GM19463 (cell line): ENCODE data around the gene CLCA2.

Experiments
- ATAC-seq: cut with Tn5 transposase; IDR thresholded peaks from one replicate; pipeline ENCODE4 v1.9.1; 2021; ENCODE audit warnings: mild to moderate bottlenecking, moderate library complexity; ENCODE audit not compliant: unreplicated experiment

The CLCA2 gene

GRCh38 chr1:86429122-86429725 is 5.3 kb downstream of the CLCA2 start:
- ATAC-seq = no peak

GRCh38 chr1:86429835-86430234 is 5.9 kb downstream of the CLCA2 start:
- ATAC-seq = no peak

DNA sequence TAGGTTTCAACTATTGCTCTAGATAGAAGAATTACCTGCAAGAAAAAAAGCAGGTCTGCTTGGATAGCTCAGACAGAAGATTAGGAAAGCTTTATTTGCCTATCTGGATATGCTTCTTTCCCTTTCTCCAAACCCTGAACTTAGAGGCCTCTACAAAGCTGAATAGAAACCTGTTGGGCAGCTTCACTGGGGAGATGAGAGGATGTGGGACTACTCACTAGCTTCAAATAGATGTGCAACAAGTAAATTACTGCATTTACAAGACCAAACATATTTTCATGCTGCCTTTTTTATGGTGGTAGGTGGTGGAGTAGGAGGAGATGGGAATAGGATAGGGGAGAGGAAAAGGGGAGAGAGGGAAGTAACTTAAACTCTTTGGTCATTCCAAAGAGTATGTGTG is 6.4 kb downstream of the CLCA2 start:
- no peak for ATAC-seq

- ATAC-seq = no peak
These were observed 10.1 kb downstream of the CLCA2 start for GRCh38 chr1:86434059-86434458.

- ATAC-seq = no peak
These were observed 11.4 kb downstream of the CLCA2 start for GRCh38 chr1:86435327-86435726.

DNA sequence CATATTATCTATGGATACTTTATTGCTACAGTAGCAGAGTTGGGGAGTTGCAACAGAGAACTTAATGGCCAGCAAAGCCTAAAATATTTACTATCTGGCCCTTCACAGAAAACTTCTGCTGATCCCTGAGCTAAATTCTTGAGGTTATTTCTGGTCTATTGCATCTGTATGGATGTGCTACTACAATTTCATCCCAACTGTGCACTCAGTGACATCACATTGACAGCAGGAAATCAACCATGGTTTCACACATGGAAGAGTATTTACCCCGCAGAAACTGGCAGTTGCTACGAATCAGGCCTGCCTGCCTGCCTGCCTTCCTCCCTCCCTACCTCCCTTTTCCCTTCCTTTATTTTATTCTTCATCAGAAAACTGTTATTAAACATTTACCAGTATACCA is 12.1 kb downstream of the CLCA2 start:
- ATAC-seq = no peak

GRCh38 chr1:86441581-86441980 is 17.6 kb downstream of the CLCA2 start:
- ATAC-seq = no peak

DNA sequence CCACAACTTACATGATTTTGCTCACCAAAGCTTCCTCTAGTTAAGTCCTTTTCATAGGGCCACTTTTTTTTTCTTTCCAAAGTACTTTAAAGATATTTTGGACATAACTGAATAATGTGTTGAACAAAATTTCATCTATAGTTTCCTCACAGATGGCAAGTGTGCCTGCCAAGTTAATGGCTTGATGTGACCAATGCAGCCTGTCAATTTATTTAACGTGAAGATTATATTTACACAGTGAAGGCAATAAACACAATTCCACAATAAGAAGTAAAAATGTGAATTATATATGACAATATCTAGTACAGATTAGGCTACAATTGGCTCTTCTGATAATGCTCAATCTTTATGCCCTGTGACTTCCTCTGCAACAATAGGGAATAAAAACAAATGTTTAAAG is 18.0 kb downstream of the CLCA2 start:
- ATAC-seq = no peak

DNA sequence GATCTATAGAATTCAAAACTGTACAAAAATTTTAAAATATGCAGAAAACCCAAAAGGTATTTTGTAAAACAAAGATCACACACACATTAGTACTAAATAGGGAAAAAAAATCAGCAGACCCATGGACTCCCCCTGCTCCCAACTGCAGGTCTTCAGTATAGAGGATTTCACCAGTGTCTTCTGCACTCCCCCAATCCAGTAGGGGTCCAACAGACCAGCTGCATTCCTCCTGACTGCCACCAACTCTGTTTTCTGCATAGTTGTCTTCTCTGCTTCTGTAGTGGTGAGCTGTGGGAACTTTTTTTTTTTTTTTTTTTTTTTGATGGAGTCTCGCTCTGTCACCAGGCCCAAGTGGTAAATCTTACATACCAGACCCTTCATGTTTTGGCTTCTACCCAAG is 21.9 kb downstream of the CLCA2 start:
- no peak for ATAC-seq

GRCh38 chr1:86447198-86447790 is 23.3 kb downstream of the CLCA2 start:
- no peak for ATAC-seq

DNA sequence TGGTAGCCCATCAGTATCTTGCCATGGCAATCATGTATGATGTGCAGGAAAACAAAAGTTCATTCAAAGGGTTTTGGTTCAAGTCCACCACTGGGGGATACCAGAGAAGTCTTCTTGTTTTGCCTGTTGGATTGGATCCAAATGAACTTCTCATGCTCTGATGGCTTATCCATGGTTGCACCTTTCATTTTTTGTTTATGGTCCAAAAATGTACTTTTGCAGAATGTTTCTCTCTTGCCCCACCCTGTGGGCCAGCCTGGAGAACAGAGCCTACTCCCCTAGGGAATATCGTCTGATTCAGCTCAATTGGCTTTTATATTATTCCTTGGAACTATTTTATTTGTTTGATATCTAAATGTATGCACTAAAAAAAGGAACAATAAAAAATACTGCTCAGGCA is 24.7 kb downstream of the CLCA2 start:
- ATAC-seq = no peak

- no peak for ATAC-seq
These were observed 25.1 kb downstream of the CLCA2 start for GRCh38 chr1:86449103-86449502.

DNA sequence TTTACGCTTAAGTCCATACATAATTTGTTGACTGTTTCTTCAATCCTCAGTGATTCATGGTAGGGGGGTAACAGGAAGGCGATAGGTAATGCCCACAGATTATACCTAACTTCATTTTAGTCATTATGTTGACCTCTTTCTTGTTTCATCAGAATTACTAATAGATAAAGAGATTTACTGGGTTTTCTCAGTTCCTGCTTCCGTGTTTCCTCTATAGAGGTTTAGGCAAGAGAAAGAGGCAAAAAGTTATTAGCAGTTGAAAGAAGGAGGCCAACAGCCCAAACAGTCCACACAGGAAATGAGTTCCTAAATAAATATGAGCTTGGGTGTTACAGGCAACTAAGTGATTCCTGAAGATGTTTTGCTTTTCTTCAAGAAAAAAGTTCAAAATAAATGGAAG is 26.9 kb downstream of the CLCA2 start:
- ATAC-seq = no peak

GRCh38 chr1:86453664-86454063 is 29.7 kb downstream of the CLCA2 start:
- ATAC-seq = no peak

GRCh38 chr1:86455073-86455472 is 31.1 kb downstream of the CLCA2 start:
- no peak for ATAC-seq

GRCh38 chr1:86460998-86461397 is 37.0 kb downstream of the CLCA2 start:
- ATAC-seq = no peak

DNA sequence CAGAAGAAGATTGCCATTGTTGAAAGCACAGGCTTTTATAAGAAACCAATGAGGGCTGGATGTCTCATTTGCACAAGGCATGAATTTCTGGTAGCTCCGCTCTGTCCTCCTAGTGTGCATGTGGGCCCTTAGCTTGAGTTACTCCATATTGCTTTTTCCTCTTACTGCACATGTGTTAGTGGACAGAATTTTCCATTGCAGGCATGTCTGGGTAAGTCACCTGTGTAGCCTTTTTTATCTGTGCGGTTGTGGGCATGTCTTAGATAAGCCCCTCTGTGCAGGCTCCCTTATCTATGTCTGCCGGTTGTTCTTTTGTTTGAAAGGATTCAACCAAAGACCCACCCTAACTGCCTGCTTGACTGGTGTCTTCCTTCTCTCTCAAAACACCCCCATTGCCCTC is 37.5 kb downstream of the CLCA2 start:
- ATAC-seq = no peak

GRCh38 chr1:86464819-86465218 is 40.8 kb downstream of the CLCA2 start:
- ATAC-seq = no peak

DNA sequence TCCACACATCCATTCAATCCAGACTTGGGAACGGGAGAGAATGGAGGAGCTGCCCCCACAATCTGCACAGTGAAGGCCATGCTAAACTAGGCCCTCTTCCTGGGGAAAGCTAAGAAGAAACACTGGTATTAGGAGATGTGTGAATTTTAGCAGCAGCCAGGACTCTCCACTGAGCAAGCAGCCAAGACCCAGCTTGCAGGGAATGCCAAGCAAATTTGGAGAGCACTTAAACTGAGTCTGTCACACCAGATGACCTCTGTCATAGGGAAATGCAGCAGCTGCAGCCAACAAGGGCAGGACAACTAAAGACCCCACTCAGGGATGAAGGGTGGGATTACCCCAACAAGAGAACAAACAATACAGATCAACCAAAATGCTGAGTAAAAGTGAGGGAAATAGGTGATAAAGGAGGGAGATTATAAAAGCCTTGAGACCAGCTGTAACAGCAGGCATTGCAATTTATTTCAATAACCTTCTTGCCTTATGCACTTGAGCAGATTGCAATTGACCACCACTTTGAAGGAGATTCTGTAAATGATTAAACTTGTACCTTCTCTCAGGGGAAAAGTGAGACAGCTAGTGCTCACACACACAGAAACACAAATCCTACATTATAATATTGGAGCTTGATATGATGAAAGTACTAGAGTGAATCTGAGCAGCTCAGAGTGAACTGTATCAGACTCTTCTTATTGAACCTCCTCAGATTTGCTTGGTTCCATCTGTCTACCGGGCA is 42.3 kb downstream of the CLCA2 start:
- no peak for ATAC-seq

DNA sequence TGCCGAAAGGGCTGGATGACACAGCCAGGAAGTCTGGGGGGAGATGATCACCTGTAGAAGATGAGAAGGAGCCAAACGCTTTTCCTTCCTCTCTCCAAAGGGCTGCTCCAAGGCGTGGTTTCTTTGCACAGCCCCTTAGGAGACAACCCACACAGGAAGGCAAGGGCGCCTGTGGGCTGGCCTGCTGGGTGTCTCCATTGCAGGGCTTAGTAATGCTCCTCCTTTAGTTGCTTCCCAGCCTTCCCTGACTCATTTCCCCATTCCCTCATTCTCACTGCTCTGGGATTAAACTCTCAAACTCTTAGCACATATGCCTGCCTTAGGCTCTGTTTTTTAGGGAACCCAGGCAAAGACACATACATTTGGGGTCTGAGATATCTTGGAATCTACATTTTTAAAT is 43.0 kb downstream of the CLCA2 start:
- no peak for ATAC-seq

DNA sequence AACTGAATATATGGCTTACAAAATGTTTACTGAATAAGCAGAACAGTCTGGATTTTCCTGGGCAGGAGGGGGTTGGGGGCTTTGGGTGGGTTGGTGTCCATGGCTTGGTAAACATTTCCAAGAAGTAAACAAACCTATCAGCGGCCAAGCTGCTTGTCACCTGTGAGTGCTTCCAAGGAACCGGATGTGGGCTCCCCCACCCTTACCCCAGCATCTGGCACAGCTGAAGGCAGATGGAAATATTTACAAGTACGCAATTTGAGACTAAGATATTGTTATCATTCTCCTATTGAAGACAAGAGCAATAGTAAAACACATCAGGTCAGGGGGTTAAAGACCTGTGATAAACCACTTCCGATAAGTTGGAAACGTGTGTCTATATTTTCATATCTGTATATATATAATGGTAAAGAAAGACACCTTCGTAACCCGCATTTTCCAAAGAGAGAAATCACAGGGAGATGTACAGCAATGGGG is 44.6 kb downstream of the CLCA2 start, which contains the start of gene CLCA1:
Gene CLCA1 (plus strand): TSS at position 427 of the 477 bp plus-strand sequence. CDS start 45 bp downstream, at position 472.
- ATAC-seq = no peak

DNA sequence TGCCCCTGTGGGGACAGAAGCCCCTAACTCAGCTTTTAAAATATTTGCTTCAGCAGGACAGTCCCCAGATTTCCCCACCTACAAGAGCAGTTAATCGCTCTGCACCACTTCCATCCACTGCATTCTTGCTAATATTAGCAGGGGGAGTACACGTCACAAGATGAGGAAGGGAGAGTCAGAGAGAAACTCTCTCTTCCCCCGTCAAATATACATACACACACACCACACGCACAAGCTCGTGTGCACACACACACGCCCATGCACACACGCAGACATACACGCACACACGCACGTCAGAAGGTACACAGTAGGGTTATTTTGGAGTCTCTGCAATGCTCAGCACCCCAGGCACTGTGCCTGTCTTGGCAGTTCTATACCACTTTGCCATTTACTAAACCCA is 46.9 kb downstream of the CLCA2 start:
- no peak for ATAC-seq
